Measurements from ENCODE around the gene DENND1A.

GRCh38 chr9:123338710-123339665 lies 590.9 kb downstream of the DENND1A start:
- TF ChIP-seq CTCF (IDR thresholded peaks at IDR 0.05) = no peak
- no peak for TF ChIP-seq POLR2A (IDR thresholded peaks at IDR 0.05)

Measured in adrenal gland (tissue), 5 donors.